Naive B cell (primary cell): ENCODE data around the gene CADM2. TPM values are rescaled to one million over a fixed set of nuclear protein-coding genes. Genes with fewer than 3 reads are reported as not detected.

ENCODE experiments used
- ATAC-seq, 2 donors: fragments of 150-1000 bp; cut with Tn5 transposase; 2 replicates each; pipeline ENCODE4 v1.10.0; 2021; ENCODE audit warnings: low read depth in 2 of 2, mild to moderate bottlenecking in 2 of 2, moderate library complexity in 2 of 2
- DNase-seq: peaks from one replicate; pipeline ENCODE4 v3.0.0; 2022
- H3K27ac Mint-ChIP-seq, 6 donors: one replicate each; pipeline ENCODE4 v1.8.0; 2020 to 2022; ENCODE audit warnings: mild to moderate bottlenecking in 6 of 6, mixed read lengths in 6 of 6, moderate library complexity in 5 of 6, inconsistent platforms in 2 of 6
- H3K27me3 Mint-ChIP-seq, 3 donors: one replicate each; pipeline ENCODE4 v1.8.0; 2021 to 2022; ENCODE audit warnings: mixed read lengths in 3 of 3, mild to moderate bottlenecking in 1 of 3
- H3K36me3 Mint-ChIP-seq, 2 donors: one replicate each; pipeline ENCODE4 v1.8.0; 2020 to 2022; ENCODE audit warnings: mixed read lengths in 2 of 2, inconsistent platforms in 1 of 2, mild to moderate bottlenecking in 1 of 2
- H3K4me1 Mint-ChIP-seq, 3 donors: one replicate each; pipeline ENCODE4 v1.8.0; 2020 to 2022; ENCODE audit warnings: mixed read lengths in 3 of 3, inconsistent platforms in 1 of 3, mild to moderate bottlenecking in 1 of 3, moderate library complexity in 1 of 3
- H3K4me3 Mint-ChIP-seq, 8 donors: one replicate each; pipeline ENCODE4 v1.8.0; 2020 to 2022; ENCODE audit warnings: mild to moderate bottlenecking in 8 of 8, mixed read lengths in 8 of 8, moderate library complexity in 8 of 8, inconsistent platforms in 2 of 8
- H3K9me3 Mint-ChIP-seq, 7 donors: one replicate each; pipeline ENCODE4 v1.8.0; 2020 to 2022; ENCODE audit warnings: mixed read lengths in 7 of 7, mild to moderate bottlenecking in 5 of 7, inconsistent platforms in 2 of 7, moderate library complexity in 1 of 7
- polyA plus RNA-seq, 6 donors: library from polyadenylated mRNA; unstranded; fragments of 300-500 nt; fragmentation: Illumina TruSeq; gene quantifications; one replicate each; pipeline ENCODE4 v1.2.3, GENCODE V29; 2021; ENCODE audit warnings: low read depth in 6 of 6

Gene CADM2
- polyA plus RNA-seq, 6 donors from 2014 or later: 0.26 to 0.59 TPM; not detected in 4

GRCh38 chr3:84965141-84965540 lies 6.4 kb downstream of the CADM2 start:
- Mint-ChIP-seq H3K4me3 (no peak overlapping the region), H3K4me1 (peaks cover under 1 to 11% (median 8%) of the 10 kb centered on the region in 3 donors), H3K27ac (no peak overlapping the region), H3K36me3 (peaks cover 0 to 9% of the 10 kb centered on the region in 2 donors), H3K9me3 (peaks cover 0 to 10% (median 3%) of the 10 kb centered on the region in 7 donors), H3K27me3 (peaks cover 24 to 31% (median 25%) of the 10 kb centered on the region in 3 donors)
- no peak for ATAC-seq
- no peak for DNase-seq

GRCh38 chr3:84967767-84968581 lies 9.2 kb downstream of the CADM2 start:
- Mint-ChIP-seq H3K9me3 (no peaks in the 10 kb centered on the region), H3K4me1 (no peaks in the 10 kb centered on the region), H3K4me3 (no peak overlapping the region), H3K27me3 (peaks cover 0 to 3% (median 2%) of the 10 kb centered on the region in 3 donors), H3K36me3 (no peaks in the 10 kb centered on the region), H3K27ac (no peak overlapping the region)
- DNase-seq: no peak
- no peak for ATAC-seq

- Mint-ChIP-seq H3K36me3 (no peaks in the 10 kb centered on the region), H3K4me3 (no peak overlapping the region), H3K27me3 (no peaks in the 10 kb centered on the region), H3K9me3 (no peaks in the 10 kb centered on the region), H3K4me1 (no peaks in the 10 kb centered on the region), H3K27ac (no peak overlapping the region)
- no peak for ATAC-seq
- DNase-seq: no peak
These were observed 10.0 kb downstream of the CADM2 start for GRCh38 chr3:84968701-84969235.

GRCh38 chr3:84974347-84974746 lies 15.6 kb downstream of the CADM2 start:
- DNase-seq: no peak
- no peaks in the 10 kb centered on the region for H3K27me3 Mint-ChIP-seq
- no peak overlapping the region for H3K27ac Mint-ChIP-seq
- H3K4me1 Mint-ChIP-seq: no peaks in the 10 kb centered on the region
- ATAC-seq: no peak
- no peak overlapping the region for H3K4me3 Mint-ChIP-seq
- no peaks in the 10 kb centered on the region for H3K36me3 Mint-ChIP-seq
- no peaks in the 10 kb centered on the region for H3K9me3 Mint-ChIP-seq

- Mint-ChIP-seq H3K27ac (no peak overlapping the region), H3K27me3 (no peaks in the 10 kb centered on the region), H3K9me3 (no peaks in the 10 kb centered on the region), H3K4me3 (no peak overlapping the region), H3K36me3 (no peaks in the 10 kb centered on the region), H3K4me1 (no peaks in the 10 kb centered on the region)
- DNase-seq (no peak), ATAC-seq (no peak)
These were observed 18.2 kb downstream of the CADM2 start for GRCh38 chr3:84977021-84977420.

- Mint-ChIP-seq H3K9me3 (no peaks in the 10 kb centered on the region), H3K27me3 (no peaks in the 10 kb centered on the region), H3K27ac (no peak overlapping the region), H3K4me1 (no peaks in the 10 kb centered on the region), H3K36me3 (no peaks in the 10 kb centered on the region), H3K4me3 (no peak overlapping the region)
- ATAC-seq (no peak), DNase-seq (no peak)
These were observed 20.1 kb downstream of the CADM2 start for GRCh38 chr3:84978843-84979242.

- no peaks in the 10 kb centered on the region for H3K4me1 Mint-ChIP-seq
- no peaks in the 10 kb centered on the region for H3K36me3 Mint-ChIP-seq
- no peak overlapping the region for H3K4me3 Mint-ChIP-seq
- H3K27me3 Mint-ChIP-seq: no peaks in the 10 kb centered on the region
- H3K27ac Mint-ChIP-seq: no peak overlapping the region
- ATAC-seq (no peak), DNase-seq (no peak)
- peaks cover 0 to 4% (median 0%) of the 10 kb centered on the region in 7 donors for H3K9me3 Mint-ChIP-seq
These were observed 21.2 kb downstream of the CADM2 start for GRCh38 chr3:84980011-84980410.

- peak overlapping the region in 1 of 6 donors; percentile 16 for H3K27ac Mint-ChIP-seq
- ATAC-seq: no peak
- peaks cover 0 to 4% (median 0%) of the 10 kb centered on the region in 7 donors for H3K9me3 Mint-ChIP-seq
- H3K4me1 Mint-ChIP-seq: no peaks in the 10 kb centered on the region
- H3K27me3 Mint-ChIP-seq: no peaks in the 10 kb centered on the region
- no peak for DNase-seq
- no peaks in the 10 kb centered on the region for H3K36me3 Mint-ChIP-seq
- H3K4me3 Mint-ChIP-seq: no peak overlapping the region
These were observed 21.7 kb downstream of the CADM2 start for GRCh38 chr3:84980456-84980855.

- DNase-seq (no peak), ATAC-seq (no peak)
- Mint-ChIP-seq H3K27ac (no peak overlapping the region), H3K36me3 (no peaks in the 10 kb centered on the region), H3K27me3 (no peaks in the 10 kb centered on the region), H3K4me3 (no peak overlapping the region), H3K4me1 (no peaks in the 10 kb centered on the region), H3K9me3 (peaks cover 0 to 4% (median 0%) of the 10 kb centered on the region in 7 donors)
These were observed 24.7 kb downstream of the CADM2 start for GRCh38 chr3:84983490-84983889.

- DNase-seq: no peak
- ATAC-seq: no peak
- Mint-ChIP-seq H3K9me3 (peaks cover 0 to 4% (median 0%) of the 10 kb centered on the region in 7 donors), H3K27ac (no peak overlapping the region), H3K4me3 (no peak overlapping the region), H3K4me1 (no peaks in the 10 kb centered on the region), H3K27me3 (no peaks in the 10 kb centered on the region), H3K36me3 (no peaks in the 10 kb centered on the region)
These were observed 25.6 kb downstream of the CADM2 start for GRCh38 chr3:84984429-84984828.

- Mint-ChIP-seq H3K27me3 (no peaks in the 10 kb centered on the region), H3K4me3 (no peak overlapping the region), H3K4me1 (no peaks in the 10 kb centered on the region), H3K36me3 (no peaks in the 10 kb centered on the region), H3K9me3 (peaks cover 0 to 4% (median 0%) of the 10 kb centered on the region in 7 donors), H3K27ac (no peak overlapping the region)
- ATAC-seq (no peak), DNase-seq (no peak)
These were observed 27.0 kb downstream of the CADM2 start for GRCh38 chr3:84985795-84986194.

- H3K4me3 Mint-ChIP-seq: no peak overlapping the region
- no peaks in the 10 kb centered on the region for H3K27me3 Mint-ChIP-seq
These were observed 29.1 kb downstream of the CADM2 start for GRCh38 chr3:84987706-84988504.

GRCh38 chr3:84989102-84989501 lies 30.3 kb downstream of the CADM2 start:
- ATAC-seq: no peak
- no peak for DNase-seq
- Mint-ChIP-seq H3K9me3 (peaks cover 0 to 4% (median 0%) of the 10 kb centered on the region in 7 donors), H3K27ac (no peak overlapping the region), H3K4me1 (no peaks in the 10 kb centered on the region), H3K36me3 (no peaks in the 10 kb centered on the region), H3K27me3 (no peaks in the 10 kb centered on the region), H3K4me3 (no peak overlapping the region)

More at GRCh38 chr3:84987706-84988504, 29.1 kb downstream of the CADM2 start:
- no peak for DNase-seq
- Mint-ChIP-seq H3K27ac (peak overlapping the region in 1 of 6 donors; percentile 30), H3K4me1 (no peaks in the 10 kb centered on the region), H3K36me3 (no peaks in the 10 kb centered on the region), H3K9me3 (peaks cover 0 to 4% (median 0%) of the 10 kb centered on the region in 7 donors)
- no peak for ATAC-seq
